Activated CD8-positive, alpha-beta T cell treated with anti-CD3 and anti-CD28 coated beads for 36 hours (primary cell): Measurements from ENCODE around the gene DYSF. TPM values are rescaled to one million over a fixed set of nuclear protein-coding genes. Genes with fewer than 3 reads are reported as not detected.

Experiments used
- ATAC-seq: fragments of 200-7000 bp; cut with Tn5 transposase; one replicate; pipeline ENCODE4 v1.10.0; 2021; ENCODE audit warnings: mild to moderate bottlenecking, moderate library complexity
- CTCF ChIA-PET: fragments of 350-600 bp; sonication (Branson Sonifier 250); formaldehyde crosslinking; loops from one replicate; lab custom pipeline; 2021; ENCODE audit warnings: antibody characterized with exemption; lab: Charles Lee
- POLR2A ChIA-PET: fragments of 350-600 bp; sonication (Branson Sonifier 250); formaldehyde crosslinking; loops from one replicate; lab custom pipeline; 2021; ENCODE audit warnings: antibody characterized with exemption; lab: Charles Lee
- DNase-seq: peaks from one replicate; pipeline ENCODE4 v3.0.0-alpha.2; 2020
- H3K27ac Mint-ChIP-seq: one replicate; pipeline ENCODE4 v1.8.0; 2021; ENCODE audit warnings: mild to moderate bottlenecking, mixed read lengths
- H3K27me3 Mint-ChIP-seq: one replicate; pipeline ENCODE4 v1.8.0; 2021; ENCODE audit warnings: mixed read lengths
- H3K36me3 Mint-ChIP-seq: one replicate; pipeline ENCODE4 v1.8.0; 2021; ENCODE audit warnings: low read depth, mixed read lengths
- H3K4me1 Mint-ChIP-seq: one replicate; pipeline ENCODE4 v1.8.0; 2021; ENCODE audit warnings: low read depth, mixed read lengths
- H3K4me3 Mint-ChIP-seq: one replicate; pipeline ENCODE4 v1.8.0; 2021; ENCODE audit warnings: mild to moderate bottlenecking, moderate library complexity, mixed read lengths
- H3K9me3 Mint-ChIP-seq: one replicate; pipeline ENCODE4 v1.8.0; 2021; ENCODE audit warnings: mixed read lengths
- CTCF ChIP-seq: fragments of 200-600 bp; IDR thresholded peaks from one replicate; pipeline ENCODE4 v1.8.0; 2022; ENCODE audit warnings: antibody characterized with exemption, mild to moderate bottlenecking
- intact Hi-C: fragments of 100-400 bp; cut with micrococcal nuclease; formaldehyde crosslinking; loops from one replicate; pipeline ENCODE4 v1.10.0; 2022
- total RNA-seq, 2 experiments: library from RNA; stranded (reverse); gene quantifications; one replicate each; pipeline ENCODE4 v1.2.3, GENCODE V29; 2021

DYSF gene
- total RNA-seq, 2 experiments from 2014 or later, result 3.5 to 3.8 TPM

- Mint-ChIP-seq H3K4me1 (no peaks in the 10 kb centered on the region), H3K27ac (no peak overlapping the region), H3K4me3 (no peak overlapping the region), H3K9me3 (no peaks in the 10 kb centered on the region), H3K36me3 (no peaks in the 10 kb centered on the region), H3K27me3 (peaks cover 2% of the 10 kb centered on the region)
- TF ChIP-seq CTCF, result no peak
- DNase-seq (no peak), ATAC-seq (no peak)
- intact Hi-C loops, result no loop called here
- ChIA-PET POLR2A (no interaction called here), CTCF (interaction anchor here (0.9 to 8.4 kb wide), 3 partner anchors 9 to 206 kb away, joined by 3 to 114 read pairs (median 4); no protein-coding TSS in a partner anchor)
Observed at GRCh38 chr2:71505086-71505769, 51.9 kb downstream of the DYSF start.

- Mint-ChIP-seq H3K4me3 (no peak overlapping the region), H3K27ac (no peak overlapping the region), H3K9me3 (no peaks in the 10 kb centered on the region), H3K27me3 (peaks cover 2% of the 10 kb centered on the region), H3K36me3 (no peaks in the 10 kb centered on the region), H3K4me1 (no peaks in the 10 kb centered on the region)
- POLR2A ChIA-PET, result no interaction called here
- TF ChIP-seq CTCF, result no peak
- ATAC-seq (no peak), DNase-seq (no peak)
- intact Hi-C loops, result no loop called here
- CTCF ChIA-PET, result interaction anchor here (0.9 to 8.4 kb wide), 3 partner anchors 8 to 207 kb away, joined by 3 to 114 read pairs (median 4); no protein-coding TSS in a partner anchor
Observed at GRCh38 chr2:71505770-71506140, 52.4 kb downstream of the DYSF start.

DNA sequence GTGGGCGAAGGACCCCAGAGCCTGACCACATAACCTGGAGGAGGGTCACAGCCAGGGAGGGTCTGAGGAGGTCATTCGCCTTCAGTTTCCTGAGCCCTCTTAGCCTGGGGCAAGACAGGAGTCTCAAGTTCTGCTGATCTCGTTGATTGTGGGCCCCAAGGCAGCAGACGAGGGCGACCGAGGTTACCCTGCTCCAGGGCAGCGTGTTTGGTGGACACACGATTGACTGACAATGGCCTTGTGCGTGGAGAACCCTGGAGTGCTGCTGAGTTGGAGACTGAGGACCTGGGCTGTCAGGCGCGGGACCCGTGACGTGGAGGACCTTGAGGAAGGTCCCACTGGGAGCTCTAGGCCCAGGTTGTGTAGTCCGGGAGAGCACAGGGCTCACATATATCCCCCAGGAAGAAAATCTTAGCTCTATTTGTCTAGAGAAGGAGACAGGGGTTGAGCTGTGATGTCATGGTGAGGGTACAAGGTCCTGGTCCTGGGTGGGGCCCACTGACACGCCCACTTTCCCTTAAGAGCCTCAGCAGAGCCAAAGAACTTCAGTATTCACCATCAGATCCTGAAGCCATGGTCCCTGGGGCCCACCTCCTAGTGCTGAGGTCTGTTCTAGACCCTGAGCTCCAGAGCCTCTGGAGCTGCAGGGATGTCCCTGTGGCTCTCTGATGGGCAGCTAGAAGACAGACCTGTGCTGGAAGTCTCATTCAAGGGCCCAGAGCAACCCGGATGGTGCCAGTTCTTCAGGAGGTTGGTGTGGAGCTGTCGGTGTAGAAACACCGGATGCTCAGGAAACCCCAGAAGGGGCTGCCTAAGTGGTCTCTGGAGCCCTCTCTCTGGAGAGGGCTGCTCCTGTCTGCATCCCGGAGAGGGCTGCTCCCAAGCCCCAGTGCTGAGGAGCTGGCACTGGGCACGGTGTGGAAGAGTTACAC lies 53.1 kb downstream of the DYSF start:
- H3K9me3 Mint-ChIP-seq, result no peaks in the 10 kb centered on the region
- no peak overlapping the region for H3K4me3 Mint-ChIP-seq
- H3K36me3 Mint-ChIP-seq, result no peaks in the 10 kb centered on the region
- ATAC-seq (no peak), DNase-seq (no peak)
- no peak for TF ChIP-seq CTCF
- intact Hi-C loops, result no loop called here
- no peaks in the 10 kb centered on the region for H3K4me1 Mint-ChIP-seq
- H3K27ac Mint-ChIP-seq, result no peak overlapping the region
- peaks cover 2% of the 10 kb centered on the region for H3K27me3 Mint-ChIP-seq
- POLR2A ChIA-PET, result no interaction called here
- CTCF ChIA-PET, result interaction anchor here (1.7 to 8.4 kb wide), 2 partner anchors 8 to 208 kb away, joined by 4 to 114 read pairs; no protein-coding TSS in a partner anchor

DNA sequence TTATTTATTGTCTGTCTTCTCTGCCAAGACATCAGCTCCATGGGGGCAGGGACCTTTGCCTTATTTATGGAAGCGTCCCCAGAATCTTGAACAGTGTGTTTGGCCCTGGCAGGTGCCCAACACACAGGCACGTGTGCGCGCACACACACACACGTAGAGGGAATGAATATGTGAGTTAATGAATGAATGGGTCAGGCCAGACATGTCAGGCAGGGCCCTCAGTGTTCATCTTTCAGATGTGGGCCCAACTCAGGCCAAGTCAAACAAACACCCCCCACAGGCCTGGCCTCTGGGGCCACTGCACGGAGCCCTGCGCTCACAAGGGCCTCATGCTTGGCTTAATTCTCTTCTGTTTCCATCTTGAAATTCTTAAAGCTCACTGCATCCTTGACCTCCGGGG lies 54.1 kb downstream of the DYSF start:
- ATAC-seq (no peak), DNase-seq (no peak)
- ChIA-PET CTCF (interaction anchor here (0.6 to 8.4 kb wide), 3 partner anchors 23 to 209 kb away, joined by 3 to 114 read pairs (median 5); no protein-coding TSS in a partner anchor), POLR2A (no interaction called here)
- no peak for TF ChIP-seq CTCF
- no peak overlapping the region for H3K27ac Mint-ChIP-seq
- no peak overlapping the region for H3K4me3 Mint-ChIP-seq
- H3K27me3 Mint-ChIP-seq, result peaks cover 2% of the 10 kb centered on the region
- no peaks in the 10 kb centered on the region for H3K36me3 Mint-ChIP-seq
- H3K9me3 Mint-ChIP-seq, result no peaks in the 10 kb centered on the region
- no peaks in the 10 kb centered on the region for H3K4me1 Mint-ChIP-seq
- intact Hi-C loops, result no loop called here
